CD4-positive, CD25-positive, alpha-beta regulatory T cell (primary cell): ENCODE results near the gene MB21D2. TPM values are rescaled to one million over a fixed set of nuclear protein-coding genes. Genes with fewer than 3 reads are reported as not detected.
A peak's percentile ranks its signal among the peaks of the same experiment; 100 is the strongest.

Source experiments
- ATAC-seq, 2 donors: fragments of 150-1000 bp; cut with Tn5 transposase; one replicate each; pipeline ENCODE4 v1.10.0; 2021; ENCODE audit warnings: low read depth in 2 of 2, moderate number of reproducible peaks in 2 of 2, moderate library complexity in 1 of 2
- DNase-seq, 3 donors: peaks; one replicate each; pipeline versions ENCODE4 v3.0.0 to v3.0.0-alpha.2; 2012 to 2022; ENCODE audit warnings: mixed read lengths in 1 of 3
- H3K27ac ChIP-seq: one replicate; pipeline ENCODE4 v1.7.0; 2013; ENCODE audit warnings: mild to moderate bottlenecking, low read length; ENCODE audit not compliant: insufficient read depth, poor library complexity, severe bottlenecking
- H3K27me3 ChIP-seq: one replicate; pipeline ENCODE4 v1.7.0; 2013; ENCODE audit warnings: low read length; ENCODE audit not compliant: control insufficient read depth, insufficient read depth
- H3K36me3 ChIP-seq: one replicate; pipeline ENCODE4 v1.7.0; 2013; ENCODE audit warnings: mild to moderate bottlenecking, low read length, moderate library complexity; ENCODE audit not compliant: control insufficient read depth, insufficient read depth
- H3K4me1 ChIP-seq: 2 replicates; pipeline ENCODE4 v1.7.0; 2013; ENCODE audit warnings: mild to moderate bottlenecking, low read length; ENCODE audit not compliant: insufficient read depth, control insufficient read depth, poor library complexity, severe bottlenecking
- H3K4me3 ChIP-seq: one replicate; pipeline ENCODE4 v1.7.0; 2013; ENCODE audit warnings: low read depth, mild to moderate bottlenecking, low read length, moderate library complexity
- H3K9me3 ChIP-seq, 2 experiments: 1 replicate in 1 of 2; 2 replicates in 1 of 2; pipeline ENCODE4 v1.7.0; 2013; ENCODE audit warnings: low read length in 2 of 2, mild to moderate bottlenecking in 1 of 2, moderate library complexity in 1 of 2; ENCODE audit not compliant: control insufficient read depth in 2 of 2
- H3K27ac Mint-ChIP-seq, 3 donors: one replicate each; pipeline ENCODE4 v1.8.0; 2020 to 2022; ENCODE audit warnings: mild to moderate bottlenecking in 3 of 3, mixed read lengths in 3 of 3, moderate library complexity in 2 of 3
- H3K27me3 Mint-ChIP-seq: one replicate; pipeline ENCODE4 v1.8.0; 2022; ENCODE audit warnings: mild to moderate bottlenecking, mixed read lengths
- H3K36me3 Mint-ChIP-seq: one replicate; pipeline ENCODE4 v1.8.0; 2020; ENCODE audit warnings: mixed read lengths
- H3K4me1 Mint-ChIP-seq, 4 donors: one replicate each; pipeline ENCODE4 v1.8.0; 2020 to 2022; ENCODE audit warnings: mixed read lengths in 4 of 4, mild to moderate bottlenecking in 1 of 4
- H3K4me3 Mint-ChIP-seq, 4 donors: one replicate each; pipeline ENCODE4 v1.8.0; 2020 to 2022; ENCODE audit warnings: mild to moderate bottlenecking in 4 of 4, mixed read lengths in 4 of 4, moderate library complexity in 3 of 4
- H3K9me3 Mint-ChIP-seq, 7 donors: one replicate each; pipeline ENCODE4 v1.8.0; 2020 to 2022; ENCODE audit warnings: mixed read lengths in 7 of 7, mild to moderate bottlenecking in 3 of 7, moderate library complexity in 2 of 7
- polyA plus RNA-seq, 4 donors: library from polyadenylated mRNA; unstranded; fragments of 300-500 nt; fragmentation: Illumina TruSeq; gene quantifications; one replicate each; pipeline ENCODE4 v1.2.3, GENCODE V29; 2021
- total RNA-seq: library from RNA; stranded (reverse); gene quantifications from one replicate; pipeline ENCODE4 v1.2.3, GENCODE V29; 2022

MB21D2 gene
- total and polyA plus RNA-seq, 5 donors from 2014 or later = 2.6 to 10.8 (median 3.3) TPM

GRCh38 chr3:192830291-192831110, 87.2 kb downstream of the MB21D2 start:
- peaks cover 0 to 4% (median 0%) of the 10 kb centered on the region in 7 donors for H3K9me3 Mint-ChIP-seq
- Histone ChIP-seq H3K27ac (no peak overlapping the region), H3K9me3 (no peaks in the 10 kb centered on the region), H3K36me3 (no peaks in the 10 kb centered on the region), H3K4me3 (no peak overlapping the region), H3K4me1 (no peaks in the 10 kb centered on the region), H3K27me3 (no peaks in the 10 kb centered on the region)
- H3K36me3 Mint-ChIP-seq = peaks cover 4% of the 10 kb centered on the region
- H3K27me3 Mint-ChIP-seq = no peaks in the 10 kb centered on the region
- DNase-seq (no peak), ATAC-seq (no peak)
- no peak overlapping the region for H3K27ac Mint-ChIP-seq
- peaks cover 0 to 6% (median 2%) of the 10 kb centered on the region in 4 donors for H3K4me1 Mint-ChIP-seq
- peak overlapping the region in 1 of 4 donors; percentile 45 for H3K4me3 Mint-ChIP-seq

DNA sequence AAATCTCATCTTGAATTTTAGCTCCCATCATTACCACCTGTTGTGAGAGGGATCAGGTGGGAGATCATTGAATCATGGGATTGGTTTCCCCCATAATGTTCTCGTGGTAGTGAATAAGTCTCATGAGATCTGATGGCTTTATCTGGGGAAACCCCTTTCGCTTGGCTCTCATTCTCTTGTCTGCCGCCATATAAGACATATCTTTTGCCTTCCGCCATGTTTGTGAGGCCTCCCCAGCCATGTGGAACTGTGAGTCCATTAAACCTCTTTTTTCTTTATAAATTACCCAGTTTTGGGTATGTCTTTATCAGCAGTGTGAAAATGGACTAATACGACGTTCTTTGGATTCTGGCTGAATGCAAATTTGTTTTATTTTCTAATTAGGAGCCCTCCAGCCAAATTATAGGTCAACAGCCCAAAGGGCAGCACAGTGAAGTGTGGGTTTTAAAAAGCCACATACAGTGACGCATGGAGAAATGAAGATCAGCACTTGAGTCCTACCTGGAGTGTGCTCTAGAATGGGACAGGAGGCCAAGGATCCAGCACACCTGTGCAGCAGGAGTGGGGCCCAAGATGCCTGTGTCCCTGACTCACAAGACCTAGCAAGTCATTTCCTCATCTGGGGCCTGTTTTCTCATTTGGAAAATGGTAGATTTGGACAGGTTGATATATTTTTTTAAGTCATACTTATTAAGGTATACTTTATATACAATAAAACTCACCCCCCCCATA, 89.6 kb downstream of the MB21D2 start:
- no peak overlapping the region for H3K4me3 Mint-ChIP-seq
- Histone ChIP-seq H3K4me1 (no peaks in the 10 kb centered on the region), H3K27me3 (no peaks in the 10 kb centered on the region), H3K4me3 (no peak overlapping the region), H3K36me3 (no peaks in the 10 kb centered on the region), H3K9me3 (no peaks in the 10 kb centered on the region), H3K27ac (no peak overlapping the region)
- H3K4me1 Mint-ChIP-seq = no peaks in the 10 kb centered on the region
- no peaks in the 10 kb centered on the region for H3K27me3 Mint-ChIP-seq
- DNase-seq (no peak), ATAC-seq (no peak)
- H3K27ac Mint-ChIP-seq = no peak overlapping the region
- H3K9me3 Mint-ChIP-seq = peaks cover 0 to 4% (median 0%) of the 10 kb centered on the region in 7 donors
- no peaks in the 10 kb centered on the region for H3K36me3 Mint-ChIP-seq

DNA sequence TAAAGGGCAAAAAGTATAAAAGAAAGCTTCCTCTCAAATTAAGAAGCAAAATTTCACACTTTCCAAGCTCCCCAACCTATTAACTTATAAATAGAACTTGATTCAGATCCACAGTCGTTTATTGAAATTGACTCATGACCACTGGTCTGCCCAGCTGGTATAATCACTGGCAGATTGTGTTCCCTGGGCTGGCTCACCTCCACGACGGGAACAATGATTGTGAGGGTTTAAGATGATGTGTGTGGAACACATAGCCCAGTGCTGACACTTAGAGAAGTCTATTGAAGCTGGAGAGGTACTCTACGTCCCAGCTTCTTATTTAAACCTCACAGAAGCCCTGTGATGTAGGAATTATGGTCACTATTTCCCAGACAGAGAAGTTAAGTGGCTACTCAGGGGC, 90.4 kb downstream of the MB21D2 start:
- Histone ChIP-seq H3K27me3 (no peaks in the 10 kb centered on the region), H3K4me1 (no peaks in the 10 kb centered on the region), H3K4me3 (no peak overlapping the region), H3K9me3 (no peaks in the 10 kb centered on the region), H3K27ac (no peak overlapping the region), H3K36me3 (no peaks in the 10 kb centered on the region)
- Mint-ChIP-seq H3K4me1 (no peaks in the 10 kb centered on the region), H3K27ac (no peak overlapping the region), H3K4me3 (no peak overlapping the region), H3K36me3 (no peaks in the 10 kb centered on the region), H3K9me3 (peaks cover 0 to 4% (median 0%) of the 10 kb centered on the region in 7 donors), H3K27me3 (no peaks in the 10 kb centered on the region)
- ATAC-seq = no peak
- no peak for DNase-seq

- H3K9me3 Mint-ChIP-seq = peaks cover 0 to 5% (median 0%) of the 10 kb centered on the region in 7 donors
- Histone ChIP-seq H3K27ac (no peak overlapping the region), H3K4me3 (no peak overlapping the region), H3K27me3 (no peaks in the 10 kb centered on the region), H3K9me3 (no peaks in the 10 kb centered on the region), H3K4me1 (no peaks in the 10 kb centered on the region), H3K36me3 (no peaks in the 10 kb centered on the region)
- H3K36me3 Mint-ChIP-seq = no peaks in the 10 kb centered on the region
- no peak for DNase-seq
- ATAC-seq = no peak
- no peaks in the 10 kb centered on the region for H3K27me3 Mint-ChIP-seq
- H3K4me1 Mint-ChIP-seq = no peaks in the 10 kb centered on the region
- H3K27ac Mint-ChIP-seq = no peak overlapping the region
- H3K4me3 Mint-ChIP-seq = no peak overlapping the region
These were observed 91.2 kb downstream of the MB21D2 start for GRCh38 chr3:192826214-192827006.

DNA sequence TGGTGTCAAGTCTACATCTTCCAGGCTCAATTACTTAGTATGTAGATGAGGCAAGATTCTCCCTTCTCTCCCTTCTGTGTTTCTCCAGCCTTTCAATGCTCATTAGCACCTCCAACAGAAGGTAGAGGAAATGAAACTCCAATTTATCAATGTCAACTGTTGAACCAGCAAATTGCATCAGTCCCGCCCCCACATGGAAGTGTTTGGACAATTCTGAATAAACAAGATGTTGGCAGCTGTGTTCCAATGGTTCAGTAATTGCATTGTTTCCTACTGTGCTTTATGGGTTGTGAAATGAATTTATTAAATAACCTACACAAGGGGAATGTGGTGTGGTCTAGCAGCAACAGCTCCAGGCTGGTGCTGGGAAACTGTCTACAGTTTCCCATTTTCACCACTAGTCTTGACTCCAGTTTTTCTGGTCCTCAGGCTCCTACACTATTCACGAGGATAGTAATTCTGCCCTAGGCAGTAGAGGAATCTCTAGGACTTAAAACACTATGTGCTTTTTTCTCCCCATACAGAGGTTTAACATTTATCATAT, 91.9 kb downstream of the MB21D2 start:
- H3K9me3 Mint-ChIP-seq = peaks cover 0 to 5% (median 0%) of the 10 kb centered on the region in 7 donors
- no peaks in the 10 kb centered on the region for H3K27me3 ChIP-seq
- no peak overlapping the region for H3K4me3 Mint-ChIP-seq
- no peak overlapping the region for H3K4me3 ChIP-seq
- H3K36me3 Mint-ChIP-seq = no peaks in the 10 kb centered on the region
- H3K36me3 ChIP-seq = no peaks in the 10 kb centered on the region
- ATAC-seq = no peak
- no peaks in the 10 kb centered on the region for H3K4me1 ChIP-seq
- H3K27ac Mint-ChIP-seq = no peak overlapping the region
- DNase-seq = no peak
- H3K4me1 Mint-ChIP-seq = no peaks in the 10 kb centered on the region
- H3K27ac ChIP-seq = no peak overlapping the region
- H3K27me3 Mint-ChIP-seq = no peaks in the 10 kb centered on the region
- H3K9me3 ChIP-seq = no peaks in the 10 kb centered on the region

GRCh38 chr3:192825216-192825615, 92.4 kb downstream of the MB21D2 start:
- DNase-seq (no peak), ATAC-seq (no peak)
- H3K4me3 Mint-ChIP-seq = no peak overlapping the region
- no peaks in the 10 kb centered on the region for H3K4me1 ChIP-seq
- H3K9me3 Mint-ChIP-seq = peaks cover 0 to 5% (median 0%) of the 10 kb centered on the region in 7 donors
- no peaks in the 10 kb centered on the region for H3K36me3 Mint-ChIP-seq
- H3K27me3 Mint-ChIP-seq = no peaks in the 10 kb centered on the region
- no peaks in the 10 kb centered on the region for H3K27me3 ChIP-seq
- no peak overlapping the region for H3K27ac ChIP-seq
- no peaks in the 10 kb centered on the region for H3K36me3 ChIP-seq
- no peaks in the 10 kb centered on the region for H3K4me1 Mint-ChIP-seq
- no peak overlapping the region for H3K4me3 ChIP-seq
- no peaks in the 10 kb centered on the region for H3K9me3 ChIP-seq
- no peak overlapping the region for H3K27ac Mint-ChIP-seq

DNA sequence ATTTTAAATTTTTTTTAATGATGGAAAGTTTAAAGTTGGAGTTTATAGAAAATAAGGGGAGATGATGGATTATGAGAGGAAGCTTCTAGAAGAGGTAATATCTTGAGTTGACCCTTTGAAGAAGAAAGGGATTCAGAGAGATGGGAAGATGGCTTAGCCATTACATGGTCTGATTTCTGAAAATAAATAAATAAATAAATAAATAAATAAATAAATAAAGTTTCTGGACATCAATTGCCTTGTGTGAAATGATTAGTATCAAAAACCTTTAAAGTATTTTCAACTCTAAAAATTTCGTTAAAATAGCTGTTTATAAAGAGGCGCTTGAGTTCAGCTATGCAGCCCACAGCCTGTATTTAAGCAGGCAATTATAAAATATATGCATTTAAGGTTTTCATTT, 93.3 kb downstream of the MB21D2 start:
- Histone ChIP-seq H3K36me3 (no peaks in the 10 kb centered on the region), H3K9me3 (no peaks in the 10 kb centered on the region), H3K4me3 (no peak overlapping the region), H3K4me1 (peaks cover 1% of the 10 kb centered on the region), H3K27ac (no peak overlapping the region), H3K27me3 (no peaks in the 10 kb centered on the region)
- peaks cover 0 to 2% (median 0%) of the 10 kb centered on the region in 4 donors for H3K4me1 Mint-ChIP-seq
- no peak for ATAC-seq
- H3K27ac Mint-ChIP-seq = no peak overlapping the region
- H3K4me3 Mint-ChIP-seq = no peak overlapping the region
- no peaks in the 10 kb centered on the region for H3K36me3 Mint-ChIP-seq
- H3K27me3 Mint-ChIP-seq = no peaks in the 10 kb centered on the region
- DNase-seq = no peak
- peaks cover 0 to 5% (median 0%) of the 10 kb centered on the region in 7 donors for H3K9me3 Mint-ChIP-seq
